ENCODE measurements around the gene DEXI.

Gene DEXI

GRCh38 chr16:10927497-10928112 lies 14.7 kb downstream of the DEXI start (continued):
- TF ChIP-seq ZEB2 (tag by site-specific recombination; IDR thresholded peaks at IDR 0.05), result no peak
- TF ChIP-seq ZBTB1 (tag by site-specific recombination; IDR thresholded peaks at IDR 0.05), result no peak
- TF ChIP-seq ZNF18 (tag by site-specific recombination; IDR thresholded peaks at IDR 0.05), result no peak
- no peak for TF ChIP-seq ZNF341 (tag by site-specific recombination; IDR thresholded peaks at IDR 0.05; ENCODE audit: low read depth)
- no peak for TF ChIP-seq ZNF335 (tag by site-specific recombination; conservative IDR thresholded peaks at IDR 0.05)

- no peaks in the 10 kb centered on the region for H3K9me3 ChIP-seq (ENCODE audit: control insufficient read depth, insufficient read depth, low read depth, low read length)
- no peaks in the 10 kb centered on the region for H3K4me1 ChIP-seq (ENCODE audit: control insufficient read depth, insufficient read depth, low read length)
- TF ChIP-seq GFI1B (tag by site-specific recombination; IDR thresholded peaks at IDR 0.05) (no peak), ATF2 (tag by site-specific recombination; IDR thresholded peaks at IDR 0.05; ENCODE audit: low read depth) (no peak), ZNF561 (tag by site-specific recombination; IDR thresholded peaks at IDR 0.05; ENCODE audit: borderline replicate concordance) (no peak), TSHZ1 (tag by site-specific recombination; IDR thresholded peaks at IDR 0.05; ENCODE audit: borderline replicate concordance) (no peak), ZNF791 (tag by site-specific recombination; IDR thresholded peaks at IDR 0.05) (no peak), ZNF792 (tag by site-specific recombination; IDR thresholded peaks at IDR 0.05) (no peak), RBAK (tag by site-specific recombination; IDR thresholded peaks at IDR 0.05) (no peak), ZBTB6 (tag by site-specific recombination; IDR thresholded peaks at IDR 0.05) (no peak), REST (tag by site-specific recombination; IDR thresholded peaks at IDR 0.05) (no peak)
- CTCF ChIA-PET, result interaction anchor here (0.6 kb wide), 2 partner anchors 107 to 1034 kb away, joined by 3 read pairs; no protein-coding TSS in a partner anchor
- peaks cover 0 to 40% of the 10 kb centered on the region in 2 experiments; a peak in 2 of 3 replicates for H3K36me3 ChIP-seq (ENCODE audit: control insufficient read depth in 2 of 2, insufficient read depth in 1 of 2, low read length in 2 of 2)
- H3K27ac ChIP-seq (ENCODE audit: extremely low read depth, low read depth, low read length), result no peak overlapping the region
- H3K4me3 ChIP-seq (ENCODE audit: low read depth, low read length), result no peak overlapping the region
- POLR2A ChIA-PET, result interaction anchor here (0.7 kb wide), 1 partner anchor 11 kb away, joined by 3 read pairs; no protein-coding TSS in a partner anchor
These were observed 15.4 kb downstream of the DEXI start for GRCh38 chr16:10926867-10927266.

All from HEK293 (cell line).